Dendritic cell treated with granulocyte-macrophage colony-stimulating factor and Interleukin-4, amounts not matched to agents 40 ng/mL and 50 ng/mL, for 4 days (primary cell): ENCODE data around the gene HHAT.

ENCODE experiments used
- H3K27ac Mint-ChIP-seq: one replicate; pipeline ENCODE4 v1.8.0; 2022; ENCODE audit warnings: mild to moderate bottlenecking, mixed read lengths
- H3K27me3 Mint-ChIP-seq: one replicate; pipeline ENCODE4 v1.8.0; 2022; ENCODE audit warnings: mild to moderate bottlenecking, mixed read lengths
- H3K36me3 Mint-ChIP-seq: one replicate; pipeline ENCODE4 v1.8.0; 2022; ENCODE audit warnings: low read depth, mixed read lengths
- H3K4me1 Mint-ChIP-seq: one replicate; pipeline ENCODE4 v1.8.0; 2022; ENCODE audit warnings: low read depth, mixed read lengths
- H3K4me3 Mint-ChIP-seq: one replicate; pipeline ENCODE4 v1.8.0; 2022; ENCODE audit warnings: mild to moderate bottlenecking, moderate library complexity, mixed read lengths
- H3K9me3 Mint-ChIP-seq: one replicate; pipeline ENCODE4 v1.8.0; 2022; ENCODE audit warnings: mixed read lengths
- intact Hi-C: fragments of 100-400 bp; cut with micrococcal nuclease; formaldehyde crosslinking; loops from one replicate; pipeline ENCODE4 v1.15.0; 2022

HHAT gene

GRCh38 chr1:210702506-210702905, 373.8 kb downstream of the HHAT start:
- Mint-ChIP-seq H3K27ac (no peak overlapping the region), H3K4me3 (no peak overlapping the region), H3K4me1 (no peaks in the 10 kb centered on the region)

GRCh38 chr1:210703593-210703992, 374.9 kb downstream of the HHAT start:
- Mint-ChIP-seq H3K36me3 (no peaks in the 10 kb centered on the region), H3K27me3 (no peaks in the 10 kb centered on the region), H3K4me3 (no peak overlapping the region), H3K27ac (no peak overlapping the region), H3K4me1 (no peaks in the 10 kb centered on the region), H3K9me3 (no peaks in the 10 kb centered on the region)
- intact Hi-C loops, result no loop called here

More at GRCh38 chr1:210702506-210702905, 373.8 kb downstream of the HHAT start:
- Mint-ChIP-seq H3K9me3 (no peaks in the 10 kb centered on the region), H3K36me3 (no peaks in the 10 kb centered on the region), H3K27me3 (no peaks in the 10 kb centered on the region)
- intact Hi-C loops, result no loop called here

GRCh38 chr1:210705086-210705485, 376.4 kb downstream of the HHAT start:
- Mint-ChIP-seq H3K27ac (no peak overlapping the region), H3K36me3 (no peaks in the 10 kb centered on the region), H3K4me1 (no peaks in the 10 kb centered on the region), H3K9me3 (no peaks in the 10 kb centered on the region), H3K27me3 (no peaks in the 10 kb centered on the region), H3K4me3 (no peak overlapping the region)
- intact Hi-C loops, result no loop called here

- no peak overlapping the region for H3K4me3 Mint-ChIP-seq
- no peaks in the 10 kb centered on the region for H3K27me3 Mint-ChIP-seq
- no peak overlapping the region for H3K27ac Mint-ChIP-seq
- H3K9me3 Mint-ChIP-seq, result no peaks in the 10 kb centered on the region
- no peaks in the 10 kb centered on the region for H3K4me1 Mint-ChIP-seq
- intact Hi-C loops, result no loop called here
- no peaks in the 10 kb centered on the region for H3K36me3 Mint-ChIP-seq
Measured at GRCh38 chr1:210706246-210706645, 377.5 kb downstream of the HHAT start.

GRCh38 chr1:210707300-210708240, 378.9 kb downstream of the HHAT start:
- Mint-ChIP-seq H3K4me3 (no peak overlapping the region), H3K27me3 (no peaks in the 10 kb centered on the region), H3K27ac (no peak overlapping the region), H3K9me3 (no peaks in the 10 kb centered on the region), H3K4me1 (no peaks in the 10 kb centered on the region), H3K36me3 (no peaks in the 10 kb centered on the region)
- intact Hi-C loops, result no loop called here

- Mint-ChIP-seq H3K4me3 (no peak overlapping the region), H3K36me3 (no peaks in the 10 kb centered on the region), H3K9me3 (no peaks in the 10 kb centered on the region), H3K27ac (no peak overlapping the region), H3K27me3 (no peaks in the 10 kb centered on the region), H3K4me1 (no peaks in the 10 kb centered on the region)
- intact Hi-C loops, result no loop called here
Measured at GRCh38 chr1:210709701-210710100, 381.0 kb downstream of the HHAT start.

- Mint-ChIP-seq H3K36me3 (no peaks in the 10 kb centered on the region), H3K4me1 (no peaks in the 10 kb centered on the region), H3K9me3 (no peaks in the 10 kb centered on the region), H3K27ac (no peak overlapping the region), H3K27me3 (no peaks in the 10 kb centered on the region), H3K4me3 (no peak overlapping the region)
- intact Hi-C loops, result no loop called here
Measured at GRCh38 chr1:210711825-210712612, 383.3 kb downstream of the HHAT start.

GRCh38 chr1:210715072-210715471, 386.4 kb downstream of the HHAT start:
- H3K27me3 Mint-ChIP-seq, result no peaks in the 10 kb centered on the region
- no peaks in the 10 kb centered on the region for H3K4me1 Mint-ChIP-seq
- no peak overlapping the region for H3K4me3 Mint-ChIP-seq
- no peak overlapping the region for H3K27ac Mint-ChIP-seq
- H3K36me3 Mint-ChIP-seq, result no peaks in the 10 kb centered on the region
- intact Hi-C loops, result no loop called here
- H3K9me3 Mint-ChIP-seq, result no peaks in the 10 kb centered on the region

GRCh38 chr1:210722410-210723081, 393.8 kb downstream of the HHAT start:
- intact Hi-C loops, result no loop called here
- Mint-ChIP-seq H3K36me3 (no peaks in the 10 kb centered on the region), H3K4me1 (no peaks in the 10 kb centered on the region), H3K27me3 (no peaks in the 10 kb centered on the region), H3K9me3 (no peaks in the 10 kb centered on the region), H3K4me3 (no peak overlapping the region), H3K27ac (no peak overlapping the region)

GRCh38 chr1:210723646-210724045, 394.9 kb downstream of the HHAT start:
- Mint-ChIP-seq H3K36me3 (no peaks in the 10 kb centered on the region), H3K27me3 (no peaks in the 10 kb centered on the region), H3K4me3 (no peak overlapping the region), H3K9me3 (no peaks in the 10 kb centered on the region), H3K4me1 (no peaks in the 10 kb centered on the region), H3K27ac (no peak overlapping the region)
- intact Hi-C loops, result no loop called here

- H3K4me1 Mint-ChIP-seq, result no peaks in the 10 kb centered on the region
- no peaks in the 10 kb centered on the region for H3K36me3 Mint-ChIP-seq
- intact Hi-C loops, result no loop called here
- no peak overlapping the region for H3K4me3 Mint-ChIP-seq
- no peaks in the 10 kb centered on the region for H3K27me3 Mint-ChIP-seq
- no peaks in the 10 kb centered on the region for H3K9me3 Mint-ChIP-seq
- H3K27ac Mint-ChIP-seq, result no peak overlapping the region
Measured at GRCh38 chr1:210724768-210725167, 396.1 kb downstream of the HHAT start.
